HG03139 (cell line): ENCODE data around the gene KLHL36.

Source experiments
- ATAC-seq: cut with Tn5 transposase; IDR thresholded peaks from one replicate; pipeline ENCODE4 v1.9.1; 2021; ENCODE audit not compliant: unreplicated experiment

KLHL36 gene

DNA sequence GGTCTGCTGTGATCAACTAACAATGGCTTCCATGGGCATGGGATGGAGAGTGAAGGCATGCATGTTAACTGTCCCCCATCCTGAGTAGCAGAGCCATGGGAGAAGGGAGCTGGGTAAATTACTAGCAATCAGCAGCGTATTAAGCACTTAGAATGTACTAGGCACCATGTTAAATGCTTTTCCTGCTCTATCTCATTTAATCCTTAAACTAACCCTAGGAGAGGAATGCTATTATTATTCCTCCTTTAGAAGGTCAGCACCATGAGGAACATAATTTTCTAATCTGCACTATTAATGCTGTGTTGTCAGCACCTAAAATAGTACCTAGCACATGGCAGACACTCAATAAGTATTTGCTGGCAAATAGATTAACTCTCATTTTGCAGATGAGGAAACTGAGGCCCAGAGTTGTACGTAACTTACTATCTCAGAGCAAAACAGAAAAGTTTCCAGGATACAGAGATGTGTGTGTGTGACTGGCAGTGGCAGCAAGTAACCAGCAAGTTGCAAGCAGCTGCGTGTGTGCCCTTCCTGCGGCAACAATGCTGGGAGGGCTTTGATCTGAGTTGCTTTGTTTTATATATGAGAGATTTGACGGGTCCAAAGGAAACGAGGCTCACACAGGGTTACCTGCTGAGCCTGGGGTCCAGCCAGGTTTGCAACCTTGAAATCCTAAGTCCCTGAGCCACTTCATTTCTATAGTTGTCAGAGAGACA is 6.5 kb upstream of the KLHL36 start:
- no peak for ATAC-seq

DNA sequence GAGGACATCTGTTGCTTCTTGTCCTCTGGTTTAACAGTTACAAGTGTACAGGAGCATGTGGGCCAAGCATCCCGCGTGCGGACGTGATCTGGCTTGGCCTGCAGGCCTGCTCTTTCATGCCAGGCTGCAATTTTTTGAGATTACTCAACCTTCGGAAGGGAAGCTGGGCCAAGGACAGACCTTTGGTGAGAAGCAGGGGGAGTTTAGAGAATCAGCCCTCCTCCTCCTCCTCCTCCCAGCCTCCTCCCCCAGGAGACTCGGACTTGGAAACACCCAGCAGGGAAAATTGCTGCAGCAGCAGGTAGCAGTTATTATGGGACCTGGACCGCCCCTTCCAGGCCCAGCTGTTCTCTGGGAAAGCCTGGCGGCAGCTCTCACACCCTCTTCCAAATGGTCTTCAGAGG is 5.1 kb upstream of the KLHL36 start:
- ATAC-seq = no peak

DNA sequence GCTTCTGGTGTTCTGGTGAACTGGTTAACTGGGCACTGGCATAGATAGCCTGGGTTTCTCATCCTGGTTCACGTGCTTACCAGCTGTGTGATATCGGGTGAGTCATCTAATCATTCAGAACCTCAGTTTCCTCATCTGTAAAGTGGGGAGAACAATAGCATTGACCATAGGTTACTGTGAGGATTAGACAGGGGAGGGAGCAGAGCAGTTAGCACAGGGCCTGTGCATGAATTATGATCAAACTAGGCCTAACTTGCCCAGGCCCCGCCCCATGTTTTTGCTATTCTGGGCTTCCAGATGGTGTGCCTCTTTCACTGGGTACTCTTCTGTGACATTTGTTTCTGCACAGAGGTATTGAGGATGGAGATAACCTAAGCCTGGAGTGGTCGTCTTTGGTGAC is 4.6 kb upstream of the KLHL36 start:
- ATAC-seq = no peak

DNA sequence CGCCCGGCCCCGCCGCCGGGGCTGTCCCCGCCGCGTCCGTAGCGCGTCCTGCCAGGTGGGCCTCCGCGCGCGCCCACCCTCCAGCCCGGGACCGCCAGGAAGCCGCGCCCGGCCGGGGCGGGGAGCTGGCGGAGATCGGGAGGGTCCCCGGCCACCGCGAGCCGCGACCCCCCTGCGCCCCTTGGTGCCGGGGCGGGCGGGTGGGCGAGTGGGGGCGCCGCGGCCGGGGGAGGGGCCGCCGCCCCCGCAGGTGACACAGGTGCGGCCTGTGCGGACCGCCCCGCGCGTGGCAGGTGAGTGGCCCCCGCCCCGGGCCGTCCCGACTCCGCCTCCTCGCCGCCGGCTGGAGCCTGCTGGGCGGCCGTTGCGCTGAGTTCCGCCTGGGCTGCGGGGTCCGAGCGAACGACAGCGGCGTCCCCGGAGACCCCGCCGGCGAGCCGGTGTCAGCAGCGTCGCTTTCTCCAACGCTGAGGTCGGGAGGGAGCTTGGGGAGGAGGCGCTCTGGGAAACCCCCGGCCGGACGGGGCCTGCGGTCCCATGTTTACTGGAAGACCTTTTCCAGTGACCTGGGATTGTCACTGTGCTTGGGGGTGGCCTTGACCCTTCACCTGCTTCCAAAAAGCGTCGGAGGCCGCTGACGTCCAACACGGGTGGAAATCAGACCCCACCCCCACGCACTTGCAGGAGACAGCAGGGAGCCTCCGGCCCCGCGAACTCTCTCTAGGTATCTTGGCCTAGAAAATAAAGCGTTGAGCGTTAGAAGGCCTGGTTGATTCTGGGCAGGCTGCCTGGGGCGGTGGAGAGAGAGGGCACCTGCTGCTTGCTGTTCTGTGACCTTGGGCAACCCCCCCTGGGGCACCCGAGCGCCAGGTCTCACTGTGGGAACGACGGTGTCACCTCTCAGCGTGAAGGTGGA is 542 bp downstream of the KLHL36 start:
- ATAC-seq = peak; percentile 60

DNA sequence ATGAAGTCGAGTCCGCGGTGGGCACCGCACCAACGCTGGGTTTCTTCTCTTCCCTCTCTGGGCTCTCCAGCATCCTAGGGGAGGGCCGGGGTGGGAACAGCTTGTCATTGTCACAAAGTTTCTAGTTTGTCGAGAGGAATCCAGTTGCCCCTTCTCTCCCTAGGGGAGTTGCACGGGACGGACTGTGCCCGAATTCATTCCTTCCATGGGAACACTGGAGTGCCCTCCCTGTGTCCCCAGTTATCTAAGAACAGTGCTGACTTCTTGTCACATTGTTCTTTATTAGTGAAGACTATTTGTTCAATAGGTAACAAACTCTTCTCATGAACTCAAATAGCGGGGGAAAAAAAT is 1.2 kb downstream of the KLHL36 start:
- no peak for ATAC-seq

DNA sequence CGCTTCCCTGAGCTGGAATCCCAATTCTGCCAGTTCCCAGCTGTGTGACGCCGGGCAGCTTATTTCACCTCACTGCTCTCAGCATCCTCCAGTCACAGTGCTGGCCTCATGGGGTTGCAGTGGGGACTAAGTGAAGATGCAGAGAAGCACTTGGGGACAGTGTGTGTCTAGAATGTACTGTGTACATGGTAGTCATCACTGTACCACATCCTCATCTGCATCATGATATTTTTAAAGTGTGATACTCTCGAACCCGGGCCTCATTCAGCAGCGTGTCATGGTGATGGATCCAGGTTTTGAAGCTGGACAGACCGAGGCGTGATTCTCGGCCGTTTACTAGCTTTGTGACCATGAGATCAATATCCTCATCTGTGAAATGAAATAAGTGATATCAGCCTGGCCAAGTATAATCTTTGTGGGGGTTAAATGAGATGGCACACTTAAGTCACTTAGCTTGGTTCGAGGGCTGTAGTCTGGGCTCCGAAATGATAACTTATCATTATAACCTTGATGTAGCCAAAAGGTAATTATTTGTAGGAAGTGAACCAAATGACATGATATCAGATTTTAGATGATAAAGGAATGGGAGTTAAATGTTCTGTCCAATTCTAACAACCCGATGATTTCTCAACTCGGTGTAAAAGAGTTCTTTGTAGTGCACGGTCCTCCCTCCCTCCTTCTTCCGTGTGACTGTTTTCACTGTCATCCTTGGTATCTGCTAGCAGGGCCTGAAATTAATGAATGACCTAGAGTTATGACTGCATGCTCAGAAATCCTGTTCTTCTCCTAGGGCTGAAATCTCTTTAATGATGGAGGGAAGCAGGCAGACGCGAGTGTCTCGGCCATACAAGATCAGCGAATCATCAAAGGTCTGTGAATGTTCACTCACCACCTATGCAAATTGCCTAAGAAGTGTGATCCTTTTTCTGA is 2.0 kb downstream of the KLHL36 start:
- no peak for ATAC-seq

DNA sequence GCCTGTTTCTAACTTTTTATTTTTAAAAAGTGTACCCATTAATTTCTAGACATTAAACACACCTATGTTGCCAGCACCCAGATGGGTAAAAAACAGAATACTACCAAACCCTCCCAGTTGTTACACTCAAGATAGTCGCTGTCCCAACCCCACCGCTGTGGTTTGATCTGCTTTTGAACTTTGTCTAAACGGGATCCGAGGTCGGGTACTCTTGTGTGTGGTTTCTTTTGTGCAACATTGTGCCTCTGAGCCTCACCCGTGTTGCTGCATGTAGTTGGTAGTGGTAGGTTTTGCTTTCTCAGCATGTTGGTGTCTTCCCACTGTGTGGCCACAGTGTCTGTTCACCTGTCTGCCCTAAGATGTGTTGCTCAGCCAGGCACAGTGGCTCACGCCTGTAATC is 4.3 kb downstream of the KLHL36 start:
- ATAC-seq = no peak

DNA sequence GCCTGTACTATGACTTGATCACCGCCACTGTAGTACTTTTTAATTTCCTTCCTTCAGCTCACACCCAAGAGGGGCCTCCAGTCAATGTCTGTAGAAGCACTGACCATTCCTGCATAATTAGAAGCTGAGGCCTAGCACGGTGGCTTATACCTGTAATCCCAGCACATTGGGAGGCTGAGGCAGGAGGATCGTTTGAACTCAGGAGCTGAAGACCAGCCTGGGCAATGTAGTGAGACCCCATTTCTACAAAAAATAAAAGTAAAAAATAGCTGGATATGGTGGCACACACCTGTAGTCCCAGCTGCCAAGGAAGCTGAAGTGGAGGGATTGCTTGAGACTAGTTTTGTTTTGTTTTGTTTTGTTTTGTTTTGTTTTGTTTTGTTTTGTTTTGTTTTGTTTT is 5.9 kb downstream of the KLHL36 start:
- ATAC-seq = no peak

DNA sequence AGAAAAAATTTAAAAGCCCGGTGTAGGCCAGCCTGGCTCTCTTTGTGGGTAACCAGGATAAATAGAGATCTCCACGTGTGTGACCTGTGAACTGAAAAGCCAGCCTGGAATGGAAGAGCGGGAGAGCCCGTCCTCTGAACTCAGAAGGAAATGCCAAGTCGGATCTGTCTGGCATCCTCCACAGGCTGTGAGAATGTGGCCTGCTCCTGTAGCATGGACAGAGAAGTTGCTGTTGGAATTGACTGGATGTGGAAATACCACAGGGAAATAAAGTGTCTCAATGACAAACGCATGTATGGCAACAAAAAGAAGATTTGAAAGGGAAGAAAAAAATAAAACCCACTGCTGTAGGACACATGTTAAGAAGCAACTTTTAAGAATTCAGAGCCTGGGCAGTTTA is 6.7 kb downstream of the KLHL36 start:
- ATAC-seq = no peak

DNA sequence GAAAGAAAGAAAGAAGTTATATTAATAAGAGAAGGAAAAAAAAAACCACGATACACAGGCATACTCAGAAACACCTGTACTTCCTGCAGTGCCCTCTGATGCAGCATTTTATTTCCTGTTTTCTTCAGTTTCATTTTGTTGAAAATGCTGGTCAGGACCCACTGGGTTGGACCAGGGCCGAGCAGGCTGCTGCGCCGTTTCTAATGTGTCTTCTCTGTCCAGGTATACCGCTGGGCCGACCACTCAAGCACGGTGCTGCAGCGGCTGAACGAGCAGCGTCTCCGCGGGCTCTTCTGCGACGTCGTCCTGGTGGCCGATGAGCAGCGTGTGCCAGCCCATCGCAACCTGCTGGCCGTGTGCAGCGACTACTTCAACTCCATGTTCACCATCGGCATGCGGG is 8.3 kb downstream of the KLHL36 start:
- no peak for ATAC-seq

DNA sequence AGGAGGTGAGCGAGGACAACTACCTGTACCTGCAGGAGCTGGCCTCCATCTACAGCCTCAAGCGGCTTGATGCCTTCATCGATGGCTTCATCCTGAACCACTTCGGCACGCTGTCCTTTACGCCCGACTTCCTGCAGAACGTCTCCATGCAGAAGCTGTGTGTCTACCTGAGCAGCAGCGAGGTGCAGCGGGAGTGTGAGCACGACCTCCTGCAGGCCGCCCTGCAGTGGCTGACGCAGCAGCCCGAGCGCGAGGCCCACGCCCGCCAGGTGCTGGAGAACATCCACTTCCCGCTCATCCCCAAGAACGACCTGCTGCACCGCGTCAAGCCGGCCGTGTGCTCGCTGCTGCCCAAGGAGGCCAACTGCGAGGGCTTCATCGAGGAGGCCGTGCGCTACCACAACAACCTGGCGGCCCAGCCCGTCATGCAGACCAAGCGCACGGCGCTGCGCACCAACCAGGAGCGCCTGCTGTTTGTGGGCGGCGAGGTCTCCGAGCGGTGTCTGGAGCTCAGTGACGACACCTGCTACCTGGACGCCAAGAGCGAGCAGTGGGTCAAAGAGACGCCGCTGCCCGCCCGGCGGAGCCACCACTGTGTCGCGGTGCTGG is 9.0 kb downstream of the KLHL36 start:
- no peak for ATAC-seq

DNA sequence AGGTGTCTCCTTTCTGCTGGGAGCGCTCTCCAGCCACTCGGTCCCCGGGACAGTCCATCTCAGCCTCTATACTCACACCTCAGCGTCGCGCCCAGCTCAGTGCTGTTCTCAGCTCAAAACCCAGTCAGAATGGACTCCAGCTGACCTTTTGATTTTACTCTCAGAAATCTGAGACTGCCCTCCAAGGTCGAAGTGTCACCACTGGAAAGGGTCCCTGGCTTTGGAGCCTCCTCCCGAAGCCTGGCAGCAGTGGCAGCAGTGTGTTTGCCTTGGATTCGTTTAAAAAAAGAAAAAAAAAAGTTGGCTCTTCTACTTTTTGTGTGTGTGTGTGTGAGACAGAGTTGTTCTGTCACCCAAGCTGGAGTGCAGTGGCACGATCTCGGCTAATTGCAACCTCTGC is 10.4 kb downstream of the KLHL36 start:
- ATAC-seq = no peak

DNA sequence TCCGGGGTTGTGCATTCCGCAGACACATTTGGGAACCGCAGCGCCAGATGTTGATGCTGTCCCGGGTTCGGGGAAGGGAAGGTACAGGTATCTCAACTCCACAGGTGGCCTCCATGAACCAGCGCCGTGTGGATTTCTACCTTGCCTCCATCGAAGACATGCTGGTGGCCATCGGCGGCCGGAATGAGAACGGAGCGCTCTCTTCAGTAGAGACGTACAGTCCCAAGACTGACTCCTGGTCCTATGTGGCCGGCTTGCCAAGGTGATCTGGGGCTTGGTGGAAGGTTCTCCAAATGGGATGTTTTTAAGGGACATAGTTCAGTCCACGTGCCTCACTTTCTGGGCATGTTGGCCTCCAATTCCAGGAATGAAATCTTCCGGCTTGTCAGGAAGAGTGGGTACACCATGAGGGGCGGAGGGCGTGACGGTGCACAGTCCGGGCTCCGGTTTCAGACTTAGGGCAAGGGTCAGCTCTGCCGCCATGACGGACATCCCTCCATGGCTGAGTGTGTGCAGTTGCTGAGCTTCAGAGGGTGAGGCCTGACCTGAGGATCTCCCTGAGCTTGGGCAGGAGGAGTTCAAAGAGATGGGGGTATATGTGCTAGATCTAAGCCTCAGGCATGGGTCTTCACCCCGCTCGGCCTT is 11.5 kb downstream of the KLHL36 start:
- ATAC-seq = no peak

DNA sequence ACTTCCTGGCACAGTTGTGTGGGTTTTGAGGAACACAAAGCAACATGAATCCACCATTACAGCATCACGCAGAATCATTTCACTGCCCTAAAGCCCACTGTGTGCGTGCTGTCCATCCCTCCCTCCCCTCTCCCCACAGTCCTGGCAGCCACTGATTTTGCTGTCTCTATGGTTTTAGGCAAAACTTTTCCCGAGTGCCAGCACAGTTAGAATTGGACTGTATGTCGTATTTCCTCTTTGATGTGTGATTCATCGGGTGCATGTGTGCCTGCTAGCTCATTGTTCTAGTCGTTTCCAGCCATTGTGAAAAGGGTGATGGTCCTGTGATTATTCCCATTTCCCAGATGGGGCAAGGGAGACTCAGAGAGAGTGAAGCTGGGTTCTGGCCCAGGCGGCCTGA is 12.7 kb downstream of the KLHL36 start:
- no peak for ATAC-seq

DNA sequence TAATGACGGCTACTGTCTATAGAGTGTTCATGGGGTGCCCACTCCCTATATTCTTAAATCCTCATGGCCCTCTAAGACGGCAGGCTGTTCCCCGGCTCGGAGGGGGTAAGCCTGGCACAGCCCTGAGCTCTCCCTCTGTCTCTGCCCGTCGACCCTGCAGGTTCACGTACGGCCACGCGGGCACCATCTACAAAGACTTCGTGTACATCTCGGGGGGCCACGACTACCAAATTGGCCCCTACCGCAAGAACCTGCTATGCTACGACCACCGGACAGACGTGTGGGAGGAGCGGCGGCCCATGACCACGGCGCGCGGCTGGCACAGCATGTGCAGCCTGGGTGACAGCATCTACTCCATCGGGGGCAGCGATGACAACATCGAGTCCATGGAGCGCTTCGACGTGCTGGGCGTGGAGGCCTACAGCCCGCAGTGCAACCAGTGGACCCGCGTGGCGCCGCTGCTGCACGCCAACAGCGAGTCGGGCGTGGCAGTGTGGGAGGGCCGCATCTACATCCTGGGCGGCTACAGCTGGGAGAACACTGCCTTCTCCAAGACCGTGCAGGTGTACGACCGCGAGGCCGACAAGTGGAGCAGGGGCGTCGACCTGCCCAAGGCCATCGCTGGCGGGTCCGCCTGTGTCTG is 13.2 kb downstream of the KLHL36 start:
- no peak for ATAC-seq

DNA sequence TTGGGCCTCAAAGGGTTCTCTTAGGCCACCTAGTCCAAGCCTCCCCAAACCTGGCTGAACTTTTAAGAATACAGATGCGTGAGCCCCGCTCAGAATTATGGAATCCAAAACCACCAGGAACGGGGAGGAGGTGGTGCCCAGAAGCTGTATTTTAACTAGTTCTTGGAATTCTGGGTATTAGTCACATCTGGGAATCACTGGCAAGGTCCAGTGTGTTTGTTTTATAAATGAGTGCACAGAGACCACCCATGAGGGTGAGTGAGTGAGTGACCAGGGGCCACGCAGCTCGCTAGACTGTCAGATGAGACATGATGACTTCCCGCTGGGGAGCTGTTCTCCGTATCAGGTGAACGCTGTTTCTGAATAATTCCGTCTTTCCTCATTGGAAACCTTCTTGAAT is 14.2 kb downstream of the KLHL36 start:
- no peak for ATAC-seq

DNA sequence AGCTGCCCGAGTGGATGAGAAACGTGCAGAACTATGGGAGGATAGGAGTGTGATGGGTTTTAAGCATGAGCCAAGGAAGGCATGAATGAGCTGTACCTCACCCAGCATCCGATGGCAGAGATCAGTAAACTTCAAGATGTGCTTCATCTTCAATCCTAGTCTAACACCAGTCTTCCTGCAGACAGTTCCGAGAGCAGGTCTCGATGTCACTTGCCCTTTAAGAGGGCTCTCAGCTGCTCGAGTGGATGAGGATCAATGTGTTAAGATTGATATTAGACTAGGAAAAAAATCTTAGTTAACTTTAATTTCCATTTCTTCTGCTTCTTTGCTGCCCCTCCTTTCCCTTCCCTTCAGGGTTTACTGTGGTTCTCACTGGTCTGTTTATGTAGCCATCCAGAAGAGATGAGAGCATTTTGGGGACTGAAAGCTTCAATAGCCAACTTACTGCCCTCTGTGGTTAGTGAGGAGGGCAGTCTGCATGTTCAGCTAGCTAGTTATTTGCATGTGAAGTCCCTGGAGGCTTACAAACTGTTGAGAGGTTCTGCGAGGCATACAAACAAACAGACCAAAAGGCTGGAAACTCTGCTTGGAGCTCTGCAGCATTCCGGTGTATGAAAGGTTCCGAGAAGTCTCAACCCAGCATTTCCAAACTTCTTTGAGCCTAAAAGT is 15.3 kb downstream of the KLHL36 start:
- ATAC-seq = peak; percentile 73

DNA sequence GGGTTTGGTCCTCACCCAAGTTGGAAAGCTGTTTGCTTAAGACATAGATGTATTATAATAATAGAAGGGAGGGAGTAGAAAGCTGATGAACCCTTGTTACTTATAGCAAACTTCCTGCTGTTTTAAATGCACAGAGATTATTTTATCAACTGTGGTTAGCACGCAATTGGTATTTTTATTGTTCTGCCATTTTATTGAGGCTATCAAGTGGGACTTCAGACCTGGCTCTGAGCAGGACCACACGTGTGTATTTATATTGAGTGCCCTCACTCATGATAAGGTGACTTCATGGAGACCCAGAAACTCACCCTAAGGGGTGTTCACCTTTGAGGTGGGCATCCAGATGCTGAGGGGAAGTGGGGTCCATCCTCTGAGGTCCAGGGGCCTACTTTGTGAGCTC is 17.0 kb downstream of the KLHL36 start:
- no peak for ATAC-seq

DNA sequence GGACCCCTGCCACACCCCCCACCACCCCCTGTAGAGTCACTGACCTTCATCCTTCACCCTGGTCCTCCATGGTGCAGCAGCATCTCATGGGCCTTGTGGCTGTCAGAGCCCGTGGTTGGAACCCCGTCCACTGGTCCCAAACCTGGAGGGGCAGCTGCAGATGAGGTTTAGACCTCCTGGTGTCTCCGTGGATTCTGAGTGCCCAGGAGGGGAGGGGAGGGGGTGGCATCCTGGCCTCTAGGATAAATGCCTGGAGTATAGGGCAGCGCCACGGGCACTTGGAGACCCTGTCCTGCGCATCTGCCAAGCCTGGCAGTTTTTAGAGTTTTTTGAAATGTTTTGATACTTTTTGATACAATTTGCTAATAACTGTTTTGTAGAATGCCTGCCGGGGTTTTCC is 17.5 kb downstream of the KLHL36 start:
- no peak for ATAC-seq
